ENCODE data around the gene YWHAE. TPM values are rescaled to one million over a fixed set of nuclear protein-coding genes. Genes with fewer than 3 reads are reported as not detected.
"Not testable (repeated sequence)": the region's sequence is repeated elsewhere in the genome, so short reads cannot be mapped to it uniquely, and the experiment has no call there.

The YWHAE gene
- total RNA-seq, 1 experiment from 2014 or later = 956 TPM

GRCh38 chr17:1379930-1380313 lies 20.1 kb downstream of the YWHAE start:
- peak in 1 of 2 experiments; percentile 14 for DNase-seq
- ChIA-PET POLR2A (no interaction called here), CTCF (interaction anchor here (0.6 to 1.3 kb wide), 3 partner anchors 14 to 182 kb away, joined by 3 to 6 read pairs (median 3); partner anchors contain the start of gene PITPNA)
- TF ChIP-seq, protein P1, sequence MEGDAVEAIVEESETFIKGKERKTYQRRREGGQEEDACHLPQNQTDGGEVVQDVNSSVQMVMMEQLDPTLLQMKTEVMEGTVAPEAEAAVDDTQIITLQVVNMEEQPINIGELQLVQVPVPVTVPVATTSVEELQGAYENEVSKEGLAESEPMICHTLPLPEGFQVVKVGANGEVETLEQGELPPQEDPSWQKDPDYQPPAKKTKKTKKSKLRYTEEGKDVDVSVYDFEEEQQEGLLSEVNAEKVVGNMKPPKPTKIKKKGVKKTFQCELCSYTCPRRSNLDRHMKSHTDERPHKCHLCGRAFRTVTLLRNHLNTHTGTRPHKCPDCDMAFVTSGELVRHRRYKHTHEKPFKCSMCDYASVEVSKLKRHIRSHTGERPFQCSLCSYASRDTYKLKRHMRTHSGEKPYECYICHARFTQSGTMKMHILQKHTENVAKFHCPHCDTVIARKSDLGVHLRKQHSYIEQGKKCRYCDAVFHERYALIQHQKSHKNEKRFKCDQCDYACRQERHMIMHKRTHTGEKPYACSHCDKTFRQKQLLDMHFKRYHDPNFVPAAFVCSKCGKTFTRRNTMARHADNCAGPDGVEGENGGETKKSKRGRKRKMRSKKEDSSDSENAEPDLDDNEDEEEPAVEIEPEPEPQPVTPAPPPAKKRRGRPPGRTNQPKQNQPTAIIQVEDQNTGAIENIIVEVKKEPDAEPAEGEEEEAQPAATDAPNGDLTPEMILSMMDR (IDR thresholded peaks at IDR 0.05; ENCODE audit: insufficient read depth in 1 of 2, low read depth in 1 of 2, low read length in 1 of 2, severe bottlenecking in 1 of 2, unreplicated experiment in 1 of 2) = no peak
- H3K27me3 Mint-ChIP-seq (ENCODE audit: insufficient read depth, unreplicated experiment) = no peaks in the 10 kb centered on the region
- intact Hi-C loops (cut with micrococcal nuclease; ENCODE audit: unreplicated experiment) = no loop called here
- peaks cover 88% of the 10 kb centered on the region for H3K36me3 Mint-ChIP-seq (ENCODE audit: insufficient read depth, unreplicated experiment)
- H3K27me3 ChIP-seq (replicated peaks; ENCODE audit: control insufficient read depth, insufficient read depth, low read length) = no peaks in the 10 kb centered on the region
- H3K4me1 Mint-ChIP-seq (ENCODE audit: low read depth, unreplicated experiment) = peaks cover 36% of the 10 kb centered on the region
- no peaks in the 10 kb centered on the region for H3K9me3 ChIP-seq
- peak overlapping the region; percentile 22 for H3K27ac Mint-ChIP-seq (ENCODE audit: unreplicated experiment)
- H3K4me3 ChIP-seq (ENCODE audit: low read depth, low read length) = no peak overlapping the region
- H3K4me1 ChIP-seq = peaks cover 36% of the 10 kb centered on the region
- H3K36me3 ChIP-seq (ENCODE audit: control insufficient read depth, insufficient read depth, low read length) = no peaks in the 10 kb centered on the region; the same call in 1 of the 2 replicates
- H3K4me3 Mint-ChIP-seq (ENCODE audit: unreplicated experiment) = no peak overlapping the region
- H3K9me3 Mint-ChIP-seq (ENCODE audit: unreplicated experiment) = no peaks in the 10 kb centered on the region
- no TSS peak for BruUV-seq (replicated peaks)

DNA sequence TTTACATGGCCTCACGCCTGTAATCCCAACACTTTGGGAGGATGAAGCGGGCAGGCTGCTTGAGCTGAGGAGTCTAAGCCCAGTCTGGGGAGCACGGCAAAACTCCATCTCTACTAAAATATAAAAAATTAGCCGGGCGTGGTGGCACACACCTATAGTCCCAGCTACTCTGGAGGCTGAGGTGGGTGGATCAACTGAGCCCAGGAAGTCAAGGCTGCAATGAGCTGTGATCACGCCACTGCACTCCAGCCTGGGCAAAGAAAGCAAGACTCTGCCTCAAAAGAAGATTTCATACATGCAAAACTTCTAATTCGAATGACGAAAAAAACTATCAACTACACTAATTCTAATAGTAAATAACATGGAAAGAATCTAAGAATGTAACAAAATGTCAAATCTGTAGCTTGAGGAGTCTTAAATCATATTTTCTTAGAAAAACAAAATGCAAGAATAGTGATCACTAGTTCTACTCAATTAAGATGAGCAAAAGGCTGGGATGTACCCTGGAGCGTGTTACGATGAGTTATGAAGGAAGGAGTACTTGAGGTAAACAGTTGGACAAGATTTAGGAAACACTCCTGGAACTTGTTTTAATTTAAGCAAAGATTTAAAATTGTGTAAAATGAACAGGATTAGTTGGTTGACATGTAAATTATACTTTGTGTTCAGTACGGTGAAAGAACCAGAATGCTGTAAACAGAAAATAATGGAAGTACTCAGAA lies 20.7 kb downstream of the YWHAE start:
- DNase-seq = peak in 1 of 2 experiments; percentile 16
- intact Hi-C loops (cut with micrococcal nuclease; ENCODE audit: unreplicated experiment) = no loop called here
- no peak overlapping the region for H3K4me3 ChIP-seq (ENCODE audit: low read depth, low read length)
- POLR2A ChIA-PET = no interaction called here
- CTCF ChIA-PET = interaction anchor here (1.3 kb wide), 1 partner anchor 14 kb away, joined by 6 read pairs; no protein-coding TSS in a partner anchor
- no peaks in the 10 kb centered on the region; the same call in none of the 2 replicates for H3K36me3 ChIP-seq (ENCODE audit: control insufficient read depth, insufficient read depth, low read length)
- peak overlapping the region; percentile 22 for H3K27ac Mint-ChIP-seq (ENCODE audit: unreplicated experiment)
- BruUV-seq (replicated peaks) = no TSS peak
- H3K36me3 Mint-ChIP-seq (ENCODE audit: insufficient read depth, unreplicated experiment) = peaks cover 85% of the 10 kb centered on the region
- no peaks in the 10 kb centered on the region for H3K27me3 Mint-ChIP-seq (ENCODE audit: insufficient read depth, unreplicated experiment)
- TF ChIP-seq, protein P1 (IDR thresholded peaks at IDR 0.05; ENCODE audit: insufficient read depth in 1 of 2, low read depth in 1 of 2, low read length in 1 of 2, severe bottlenecking in 1 of 2, unreplicated experiment in 1 of 2) = no peak
- peaks cover 36% of the 10 kb centered on the region for H3K4me1 ChIP-seq
- no peaks in the 10 kb centered on the region for H3K27me3 ChIP-seq (replicated peaks; ENCODE audit: control insufficient read depth, insufficient read depth, low read length)
- H3K4me3 Mint-ChIP-seq (ENCODE audit: unreplicated experiment) = no peak overlapping the region
- H3K4me1 Mint-ChIP-seq (ENCODE audit: low read depth, unreplicated experiment) = peaks cover 39% of the 10 kb centered on the region
- no peaks in the 10 kb centered on the region for H3K9me3 Mint-ChIP-seq (ENCODE audit: unreplicated experiment)
- no peaks in the 10 kb centered on the region for H3K9me3 ChIP-seq

DNA sequence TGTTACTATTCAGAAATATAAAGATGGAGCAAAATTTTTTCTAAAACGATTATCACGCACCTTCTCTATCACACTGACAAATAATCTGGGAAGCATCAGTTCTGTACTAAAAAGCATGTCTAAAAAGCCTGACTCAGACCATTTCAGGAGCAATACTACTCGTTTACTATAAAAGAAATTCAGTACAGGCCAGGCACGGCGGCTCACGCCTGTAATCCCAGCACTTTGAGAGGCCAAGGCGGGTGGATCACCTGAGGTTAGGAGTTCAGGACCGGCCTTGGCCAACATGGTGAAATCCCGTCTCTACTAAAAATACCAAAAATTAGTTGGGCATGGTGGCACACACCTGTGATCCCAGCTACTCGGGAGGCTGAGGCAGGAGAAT lies 21.6 kb downstream of the YWHAE start:
- H3K4me1 ChIP-seq = peaks cover 36% of the 10 kb centered on the region
- H3K9me3 ChIP-seq; BruUV-seq (replicated peaks); H3K27ac Mint-ChIP-seq (ENCODE audit: unreplicated experiment); H3K4me3 Mint-ChIP-seq (ENCODE audit: unreplicated experiment); intact Hi-C loops (cut with micrococcal nuclease; ENCODE audit: unreplicated experiment); POLR2A ChIA-PET; H3K27me3 Mint-ChIP-seq (ENCODE audit: insufficient read depth, unreplicated experiment); H3K9me3 Mint-ChIP-seq (ENCODE audit: unreplicated experiment); H3K27me3 ChIP-seq (replicated peaks; ENCODE audit: control insufficient read depth, insufficient read depth, low read length); H3K36me3 ChIP-seq (ENCODE audit: control insufficient read depth, insufficient read depth, low read length); H3K4me3 ChIP-seq (ENCODE audit: low read depth, low read length): not testable (repeated sequence)
- Mint-ChIP-seq H3K36me3 (ENCODE audit: insufficient read depth, unreplicated experiment) (peaks cover 85% of the 10 kb centered on the region), H3K4me1 (ENCODE audit: low read depth, unreplicated experiment) (peaks cover 39% of the 10 kb centered on the region)
- CTCF ChIA-PET = interaction anchor here (1.3 kb wide), 1 partner anchor 13 kb away, joined by 6 read pairs; no protein-coding TSS in a partner anchor
- DNase-seq = peak in 1 of 2 experiments; percentile 19
